Thoracic aorta (tissue), 2 donors: ENCODE results near the gene SLIT3. TPM values are rescaled to one million over a fixed set of nuclear protein-coding genes. Genes with fewer than 3 reads are reported as not detected.

Experiments
- ATAC-seq: fragments of 150-250 bp; one replicate; pipeline ENCODE4 v1.8.0; 2017; ENCODE audit warnings: low read depth; ENCODE audit not compliant: insufficient number of reproducible peaks, low FRiP score
- DNase-seq: peaks from one replicate; pipeline ENCODE4 v3.0.0-alpha.2; 2020; ENCODE audit warnings: low spot score
- H3K27ac ChIP-seq, 2 donors: fragments of 200-600 bp; sonication (generic); 1 replicate in 1 of 2; 2 replicates in 1 of 2; pipeline ENCODE4 v1.5.1; 2016; ENCODE audit warnings: mild to moderate bottlenecking in 2 of 2, moderate library complexity in 2 of 2
- H3K27me3 ChIP-seq: fragments of 200-600 bp; sonication (generic); replicated peaks from 2 replicates; pipeline ENCODE4 v1.6.0; 2016; ENCODE audit warnings: mild to moderate bottlenecking; ENCODE audit not compliant: insufficient read depth
- H3K36me3 ChIP-seq: fragments of 200-600 bp; sonication (generic); one replicate; pipeline ENCODE4 v1.5.1; 2016
- H3K4me1 ChIP-seq, 2 donors: fragments of 200-600 bp; sonication (generic); 1 replicate in 1 of 2; 2 replicates in 1 of 2; pipeline versions ENCODE4 v1.5.1 to v1.6.0; 2016; ENCODE audit warnings: low read depth in 2 of 2, mild to moderate bottlenecking in 1 of 2; ENCODE audit not compliant: control insufficient read depth in 1 of 2
- H3K4me3 ChIP-seq: fragments of 200-600 bp; sonication (generic); 2 replicates; pipeline ENCODE4 v1.5.1; 2016; ENCODE audit warnings: mild to moderate bottlenecking
- H3K9me3 ChIP-seq: fragments of 200-600 bp; sonication (generic); 2 replicates; pipeline ENCODE4 v1.5.1; 2016
- total RNA-seq, 2 donors: library from RNA; depleted of rRNA; stranded (reverse); fragments of >200 nt; gene quantifications; one replicate each; pipeline versions ENCODE4 v1.1.0 to v1.2.3, GENCODE V29; 2016
- TF ChIP-seq, protein P1 (sequence below): fragments of 200-600 bp; sonication (generic); IDR thresholded peaks from one replicate; pipeline ENCODE4 v1.5.1; 2019; ENCODE audit warnings: antibody characterized with exemption

Gene SLIT3
- total RNA-seq, 2 donors from 2014 or later, result 80.1 to 86.9 TPM

DNA sequence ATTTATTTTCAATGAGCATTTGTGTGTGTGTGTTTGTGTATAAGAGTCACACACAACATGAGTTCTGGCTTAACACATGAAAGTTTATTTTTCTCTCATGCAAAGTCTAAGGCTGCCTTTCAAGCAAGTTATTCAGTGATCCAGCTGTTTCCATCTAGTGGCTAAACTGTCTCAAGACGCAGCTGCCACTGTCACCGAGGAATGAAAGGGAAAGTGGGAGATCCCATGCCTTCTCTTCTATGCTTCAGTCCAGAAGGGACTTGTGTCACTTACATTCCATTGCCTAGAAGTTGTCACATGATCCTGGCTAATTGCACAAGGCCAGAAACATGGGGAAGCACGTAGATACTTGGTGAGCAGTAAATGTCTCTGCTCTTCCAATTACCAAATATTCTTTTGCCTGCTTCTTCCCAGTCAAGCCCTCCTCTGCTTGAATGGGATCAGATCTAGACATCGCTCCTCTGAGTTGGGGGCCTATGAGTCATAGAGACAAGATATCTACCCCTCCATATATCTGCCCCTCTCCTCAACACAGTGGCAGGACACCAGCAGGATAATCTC lies 30.4 kb upstream of the SLIT3 start:
- ATAC-seq (no peak), DNase-seq (no peak)
- Histone ChIP-seq H3K36me3 (no peaks in the 10 kb centered on the region), H3K9me3 (no peaks in the 10 kb centered on the region), H3K4me3 (no peak overlapping the region), H3K27ac (no peak overlapping the region), H3K27me3 (no peaks in the 10 kb centered on the region), H3K4me1 (no peaks in the 10 kb centered on the region)
- TF ChIP-seq, protein P1, sequence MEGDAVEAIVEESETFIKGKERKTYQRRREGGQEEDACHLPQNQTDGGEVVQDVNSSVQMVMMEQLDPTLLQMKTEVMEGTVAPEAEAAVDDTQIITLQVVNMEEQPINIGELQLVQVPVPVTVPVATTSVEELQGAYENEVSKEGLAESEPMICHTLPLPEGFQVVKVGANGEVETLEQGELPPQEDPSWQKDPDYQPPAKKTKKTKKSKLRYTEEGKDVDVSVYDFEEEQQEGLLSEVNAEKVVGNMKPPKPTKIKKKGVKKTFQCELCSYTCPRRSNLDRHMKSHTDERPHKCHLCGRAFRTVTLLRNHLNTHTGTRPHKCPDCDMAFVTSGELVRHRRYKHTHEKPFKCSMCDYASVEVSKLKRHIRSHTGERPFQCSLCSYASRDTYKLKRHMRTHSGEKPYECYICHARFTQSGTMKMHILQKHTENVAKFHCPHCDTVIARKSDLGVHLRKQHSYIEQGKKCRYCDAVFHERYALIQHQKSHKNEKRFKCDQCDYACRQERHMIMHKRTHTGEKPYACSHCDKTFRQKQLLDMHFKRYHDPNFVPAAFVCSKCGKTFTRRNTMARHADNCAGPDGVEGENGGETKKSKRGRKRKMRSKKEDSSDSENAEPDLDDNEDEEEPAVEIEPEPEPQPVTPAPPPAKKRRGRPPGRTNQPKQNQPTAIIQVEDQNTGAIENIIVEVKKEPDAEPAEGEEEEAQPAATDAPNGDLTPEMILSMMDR, result no peak

DNA sequence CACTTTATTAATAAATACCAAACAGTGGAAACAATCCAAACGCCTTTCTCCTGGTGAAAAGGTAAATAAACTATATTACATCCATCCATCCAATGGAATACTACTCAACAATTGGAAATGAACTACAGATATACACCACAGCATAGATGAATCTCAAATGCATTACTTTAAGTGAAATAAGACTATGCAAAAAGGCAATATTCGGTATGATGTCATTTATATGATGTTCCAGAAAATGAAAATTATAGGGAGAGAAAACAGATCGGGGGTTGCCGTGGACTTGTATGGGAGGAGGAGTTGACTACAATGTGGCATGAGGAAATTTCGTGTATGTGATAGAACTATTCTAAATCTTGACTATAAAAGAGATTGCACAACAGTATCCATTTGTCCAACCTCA lies 27.5 kb upstream of the SLIT3 start:
- TF ChIP-seq, protein P1, result no peak
- Histone ChIP-seq H3K27me3 (no peaks in the 10 kb centered on the region), H3K4me1 (no peaks in the 10 kb centered on the region), H3K4me3 (no peak overlapping the region), H3K9me3 (no peaks in the 10 kb centered on the region), H3K36me3 (no peaks in the 10 kb centered on the region), H3K27ac (no peak overlapping the region)
- no peak for DNase-seq
- no peak for ATAC-seq

DNA sequence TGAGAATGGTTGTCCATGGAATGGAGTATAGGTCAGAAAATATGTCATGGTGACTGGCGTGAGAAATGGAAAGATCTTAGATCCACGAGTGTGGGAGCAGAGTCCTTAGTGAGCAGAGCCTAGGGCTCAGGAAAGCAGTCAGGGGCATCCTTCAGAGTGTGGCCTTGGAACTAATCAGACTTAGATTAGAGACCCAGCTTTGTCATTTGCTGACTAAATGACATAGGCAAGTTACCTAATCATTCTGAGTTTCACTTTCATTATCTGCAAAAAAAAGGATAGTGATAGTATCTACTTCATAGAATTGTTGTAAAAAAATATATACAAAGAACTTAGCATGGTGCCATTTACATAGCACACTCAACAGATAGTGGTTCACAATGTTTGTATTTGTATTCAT lies 24.3 kb upstream of the SLIT3 start:
- Histone ChIP-seq H3K9me3 (no peaks in the 10 kb centered on the region), H3K4me3 (no peak overlapping the region), H3K4me1 (no peaks in the 10 kb centered on the region), H3K27me3 (no peaks in the 10 kb centered on the region), H3K36me3 (no peaks in the 10 kb centered on the region), H3K27ac (no peak overlapping the region)
- DNase-seq (no peak), ATAC-seq (no peak)
- TF ChIP-seq, protein P1, result no peak

DNA sequence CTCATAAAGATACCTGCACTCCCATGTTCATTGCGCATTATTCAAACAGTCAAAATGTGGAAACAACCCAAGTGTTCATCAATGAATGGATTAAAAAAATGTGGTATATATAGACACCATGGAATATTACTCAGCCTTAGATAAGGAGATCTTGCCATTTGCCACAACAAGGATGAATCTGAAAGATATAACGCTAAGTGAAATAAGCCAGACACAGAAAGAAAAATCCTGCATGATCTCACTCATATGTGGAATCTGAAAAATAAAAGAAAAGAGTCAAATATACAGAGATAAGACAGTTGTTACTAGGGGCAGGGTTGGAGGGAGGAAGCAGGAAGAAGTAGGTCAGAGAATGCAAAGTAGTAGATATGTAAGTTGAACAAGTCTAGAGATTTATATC lies 17.6 kb upstream of the SLIT3 start:
- H3K4me1 ChIP-seq, result no peaks in the 10 kb centered on the region
- no peaks in the 10 kb centered on the region for H3K27me3 ChIP-seq
- H3K4me3 ChIP-seq, result no peak overlapping the region
- H3K9me3 ChIP-seq, result no peaks in the 10 kb centered on the region
- no peak for DNase-seq
- TF ChIP-seq, protein P1, result no peak
- no peak overlapping the region for H3K27ac ChIP-seq
- no peak for ATAC-seq
- no peaks in the 10 kb centered on the region for H3K36me3 ChIP-seq

DNA sequence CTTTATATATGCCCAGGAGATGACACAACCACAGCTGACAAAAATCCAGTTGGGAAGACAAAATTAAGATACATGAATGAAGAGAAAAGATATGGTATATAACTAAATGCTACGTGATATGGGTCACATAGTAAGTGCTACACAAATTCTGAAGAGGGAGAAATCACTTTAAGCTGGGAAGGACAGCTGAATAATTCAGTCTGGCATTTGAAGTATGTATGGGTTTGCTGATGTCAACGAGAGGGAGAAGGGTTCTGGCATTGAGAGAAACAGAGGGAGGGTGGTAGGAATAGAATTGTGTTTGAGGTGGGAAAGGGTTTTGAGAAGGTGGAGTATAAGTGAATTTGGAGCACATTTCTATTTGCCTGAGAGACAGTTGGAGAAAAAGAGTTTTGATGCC lies 6.7 kb upstream of the SLIT3 start:
- ATAC-seq, result no peak

More for the DNA sequence above, 6.7 kb upstream of the SLIT3 start:
- H3K27ac ChIP-seq, result no peak overlapping the region
- H3K36me3 ChIP-seq, result no peaks in the 10 kb centered on the region
- H3K9me3 ChIP-seq, result no peaks in the 10 kb centered on the region
- H3K27me3 ChIP-seq, result no peaks in the 10 kb centered on the region
- H3K4me3 ChIP-seq, result no peak overlapping the region
- no peak for DNase-seq
- H3K4me1 ChIP-seq, result no peaks in the 10 kb centered on the region
- TF ChIP-seq, protein P1, result no peak
